ENCODE measurements around the gene ELAVL4. TPM values are rescaled to one million over a fixed set of nuclear protein-coding genes. Genes with fewer than 3 reads are reported as not detected.

Gene ELAVL4
- total RNA-seq, 1 donor from 2014 or later: not detected

DNA sequence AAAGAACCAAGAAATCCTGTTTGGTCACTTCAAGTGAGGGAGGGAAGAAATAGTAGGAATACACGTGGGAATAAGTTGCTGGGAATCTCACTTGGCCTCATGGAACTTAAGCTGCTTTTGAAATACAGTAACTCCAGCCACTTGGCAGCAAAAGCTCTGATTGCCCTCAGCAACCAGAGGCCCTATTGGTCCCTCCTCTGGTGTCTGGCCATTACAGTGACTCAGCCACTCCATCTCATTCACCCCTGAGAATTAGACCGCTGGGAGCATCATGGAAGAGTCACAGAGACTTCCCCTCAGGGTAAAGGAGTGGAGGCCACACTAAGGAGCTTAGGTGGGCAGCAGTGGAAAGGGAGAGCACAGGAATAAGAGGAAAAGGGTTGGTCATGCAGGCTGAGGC, 99.6 kb downstream of the ELAVL4 start:
- Mint-ChIP-seq H3K4me3 (no peak overlapping the region), H3K4me1 (ENCODE audit: low read depth) (no peaks in the 10 kb centered on the region), H3K27ac (no peak overlapping the region), H3K9me3 (no peaks in the 10 kb centered on the region), H3K36me3 (ENCODE audit: low read depth) (no peaks in the 10 kb centered on the region), H3K27me3 (ENCODE audit: insufficient read depth) (no peaks in the 10 kb centered on the region)
- intact Hi-C loops (cut with micrococcal nuclease): no loop called here
- no peak for DNase-seq (ENCODE audit: low spot score)

DNA sequence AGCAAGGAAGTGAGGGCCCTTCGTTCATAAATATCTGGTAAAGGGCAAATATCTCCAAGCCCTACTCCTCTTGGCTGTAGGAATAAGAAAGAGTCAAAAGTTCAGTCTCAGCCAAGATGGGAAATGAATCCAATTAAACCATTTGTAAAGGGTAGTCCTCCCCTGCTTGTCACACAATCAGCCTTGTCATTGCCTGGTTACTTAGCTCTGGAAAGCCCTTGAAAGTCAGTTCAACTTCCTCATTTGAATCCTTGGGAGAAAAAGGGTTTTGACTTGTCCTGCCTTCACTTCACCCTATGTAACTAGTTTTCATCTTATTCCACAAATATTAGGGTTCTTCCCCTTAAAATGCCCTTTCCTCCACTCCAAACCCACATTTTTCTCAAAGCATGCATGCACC, 100.0 kb downstream of the ELAVL4 start:
- Mint-ChIP-seq H3K27ac (no peak overlapping the region), H3K4me1 (ENCODE audit: low read depth) (no peaks in the 10 kb centered on the region), H3K36me3 (ENCODE audit: low read depth) (no peaks in the 10 kb centered on the region), H3K27me3 (ENCODE audit: insufficient read depth) (no peaks in the 10 kb centered on the region), H3K9me3 (no peaks in the 10 kb centered on the region), H3K4me3 (no peak overlapping the region)
- DNase-seq (ENCODE audit: low spot score): no peak
- intact Hi-C loops (cut with micrococcal nuclease): no loop called here

DNA sequence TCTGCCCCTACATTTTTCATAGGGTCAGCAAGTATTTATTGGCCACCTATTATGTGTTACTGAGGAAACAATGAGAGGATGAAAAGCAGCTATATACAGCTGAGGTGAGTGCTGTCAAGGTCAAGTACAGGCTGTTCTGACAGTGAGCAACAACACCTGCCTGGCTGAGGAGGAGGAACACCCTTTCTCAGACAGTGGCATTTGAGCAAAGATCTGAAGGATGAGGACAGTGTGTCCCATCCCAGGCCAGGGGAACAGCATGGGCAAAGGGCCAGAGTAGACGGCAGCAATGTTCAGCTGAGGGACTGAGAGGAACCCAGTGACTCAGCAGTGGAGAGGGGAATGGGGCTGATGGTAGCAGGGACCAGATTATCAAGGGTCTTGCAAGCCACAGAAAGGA, 101.0 kb downstream of the ELAVL4 start:
- H3K27me3 Mint-ChIP-seq (ENCODE audit: insufficient read depth): no peaks in the 10 kb centered on the region
- no peak overlapping the region for H3K4me3 Mint-ChIP-seq
- intact Hi-C loops (cut with micrococcal nuclease): no loop called here

DNA sequence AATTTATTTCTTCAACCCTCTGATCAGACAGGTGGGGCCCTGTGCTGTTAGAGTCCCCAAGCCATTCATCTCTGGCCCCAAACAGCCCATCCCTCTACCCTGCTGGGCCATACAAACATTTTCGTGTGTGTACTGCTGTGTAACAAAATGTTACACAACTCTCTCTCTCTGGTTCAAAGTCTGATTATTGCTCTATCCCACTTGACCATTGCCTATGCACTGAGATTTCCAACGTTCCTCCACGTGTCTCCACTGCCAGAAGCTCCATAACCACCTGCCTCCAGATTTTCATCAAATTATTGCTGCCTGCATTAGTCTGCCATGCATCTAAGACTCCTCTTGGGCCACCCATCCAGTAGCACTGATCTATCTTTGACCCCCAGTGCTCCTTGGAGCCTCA, 104.8 kb downstream of the ELAVL4 start:
- no peak for DNase-seq (ENCODE audit: low spot score)
- no peaks in the 10 kb centered on the region for H3K36me3 Mint-ChIP-seq (ENCODE audit: low read depth)
- H3K27me3 Mint-ChIP-seq (ENCODE audit: insufficient read depth): no peaks in the 10 kb centered on the region
- no peak overlapping the region for H3K27ac Mint-ChIP-seq
- no peak overlapping the region for H3K4me3 Mint-ChIP-seq
- H3K4me1 Mint-ChIP-seq (ENCODE audit: low read depth): no peaks in the 10 kb centered on the region
- no peaks in the 10 kb centered on the region for H3K9me3 Mint-ChIP-seq
- intact Hi-C loops (cut with micrococcal nuclease): no loop called here

More for the DNA sequence above, 101.0 kb downstream of the ELAVL4 start:
- H3K36me3 Mint-ChIP-seq (ENCODE audit: low read depth): no peaks in the 10 kb centered on the region
- no peaks in the 10 kb centered on the region for H3K4me1 Mint-ChIP-seq (ENCODE audit: low read depth)
- DNase-seq (ENCODE audit: low spot score): no peak
- no peak overlapping the region for H3K27ac Mint-ChIP-seq
- no peaks in the 10 kb centered on the region for H3K9me3 Mint-ChIP-seq

DNA sequence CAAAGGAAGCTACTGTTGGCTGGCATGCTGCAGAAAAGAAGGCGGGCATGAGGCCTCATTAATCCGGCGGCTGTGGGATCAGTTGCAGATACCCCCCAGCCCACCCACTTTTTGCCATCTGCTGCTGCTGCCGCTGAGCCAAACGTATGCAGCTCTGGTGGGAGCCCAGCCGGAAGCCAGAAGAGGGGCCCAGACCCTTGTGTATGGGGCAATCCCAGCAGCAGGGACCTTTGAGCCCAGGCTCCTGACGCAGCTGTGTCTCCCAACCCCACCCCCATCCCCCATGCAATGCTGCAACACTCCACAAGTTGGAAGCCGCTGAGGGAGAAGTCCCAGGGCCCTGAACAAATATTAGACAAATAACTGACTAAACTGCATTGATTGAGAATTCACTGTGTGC, 106.0 kb downstream of the ELAVL4 start:
- DNase-seq (ENCODE audit: low spot score): no peak
- no peaks in the 10 kb centered on the region for H3K4me1 Mint-ChIP-seq (ENCODE audit: low read depth)
- no peaks in the 10 kb centered on the region for H3K27me3 Mint-ChIP-seq (ENCODE audit: insufficient read depth)
- H3K36me3 Mint-ChIP-seq (ENCODE audit: low read depth): no peaks in the 10 kb centered on the region
- intact Hi-C loops (cut with micrococcal nuclease): no loop called here
- H3K4me3 Mint-ChIP-seq: no peak overlapping the region
- H3K27ac Mint-ChIP-seq: no peak overlapping the region
- H3K9me3 Mint-ChIP-seq: no peaks in the 10 kb centered on the region

DNA sequence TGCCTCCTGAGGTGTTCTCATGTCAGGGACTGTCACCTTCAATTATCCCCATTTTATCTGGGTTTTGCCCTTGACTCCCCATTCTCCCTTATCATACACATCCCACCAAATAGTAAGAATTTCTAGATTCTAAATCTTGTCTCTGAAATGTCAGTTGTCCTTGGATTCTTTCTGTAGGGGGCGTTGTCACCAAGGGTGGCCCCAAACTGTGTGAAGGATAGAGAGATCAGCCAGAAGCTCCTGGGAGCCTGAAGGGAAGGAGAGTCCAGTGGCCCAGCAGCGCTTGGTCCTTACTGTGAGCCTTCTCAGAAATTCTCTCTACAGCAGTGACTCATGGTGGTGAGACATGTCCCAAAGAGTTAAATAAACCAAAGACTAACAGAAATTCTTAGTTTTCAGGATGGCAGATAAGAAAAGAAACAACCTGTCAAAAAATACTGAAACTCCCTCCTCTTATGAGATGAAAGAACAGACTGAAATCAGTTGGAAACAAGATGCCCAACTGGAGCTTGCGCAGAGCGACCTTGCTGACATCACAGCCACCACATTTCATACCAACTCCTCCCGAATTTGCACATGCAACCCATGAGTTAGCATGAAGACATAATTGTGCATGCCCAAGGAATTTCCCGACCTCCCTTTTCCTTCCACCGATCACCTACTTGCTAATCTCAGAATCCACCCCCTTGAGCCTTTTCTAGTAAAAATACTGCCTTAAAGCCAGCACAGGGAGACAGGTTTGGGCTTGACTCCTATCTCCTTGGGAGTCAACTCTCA, 109.8 kb downstream of the ELAVL4 start:
- Mint-ChIP-seq H3K27me3 (ENCODE audit: insufficient read depth) (no peaks in the 10 kb centered on the region), H3K27ac (no peak overlapping the region), H3K4me1 (ENCODE audit: low read depth) (no peaks in the 10 kb centered on the region), H3K9me3 (no peaks in the 10 kb centered on the region), H3K4me3 (no peak overlapping the region), H3K36me3 (ENCODE audit: low read depth) (no peaks in the 10 kb centered on the region)
- DNase-seq (ENCODE audit: low spot score): no peak
- intact Hi-C loops (cut with micrococcal nuclease): no loop called here

DNA sequence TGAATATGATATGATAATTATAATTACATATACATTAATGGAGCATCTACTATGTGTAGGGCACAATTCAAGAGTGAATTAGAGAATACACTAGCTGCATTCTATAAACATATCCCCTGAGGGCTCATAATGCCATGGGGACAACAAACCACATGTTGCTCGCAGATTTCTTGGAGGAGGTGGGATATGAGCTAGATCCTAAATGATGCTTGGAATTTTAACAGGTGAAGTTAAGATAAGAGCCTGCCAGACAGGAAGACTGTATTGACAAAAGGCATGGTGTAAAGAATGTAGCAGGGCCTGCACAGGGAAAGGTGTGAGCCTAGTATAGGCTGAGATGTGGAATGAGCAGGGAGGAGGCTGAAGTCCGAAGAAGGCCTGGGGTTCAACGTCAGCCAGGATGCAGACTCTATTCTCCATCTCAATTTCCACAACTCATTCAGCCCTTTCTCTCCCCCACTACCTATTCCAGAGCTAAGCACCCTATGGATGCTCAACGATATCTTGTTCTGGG, 120.2 kb downstream of the ELAVL4 start:
- H3K4me1 Mint-ChIP-seq (ENCODE audit: low read depth): no peaks in the 10 kb centered on the region
- H3K36me3 Mint-ChIP-seq (ENCODE audit: low read depth): no peaks in the 10 kb centered on the region
- H3K9me3 Mint-ChIP-seq: peaks cover 16% of the 10 kb centered on the region
- intact Hi-C loops (cut with micrococcal nuclease): no loop called here
- DNase-seq (ENCODE audit: low spot score): no peak
- H3K27ac Mint-ChIP-seq: no peak overlapping the region
- H3K27me3 Mint-ChIP-seq (ENCODE audit: insufficient read depth): no peaks in the 10 kb centered on the region
- H3K4me3 Mint-ChIP-seq: no peak overlapping the region

DNA sequence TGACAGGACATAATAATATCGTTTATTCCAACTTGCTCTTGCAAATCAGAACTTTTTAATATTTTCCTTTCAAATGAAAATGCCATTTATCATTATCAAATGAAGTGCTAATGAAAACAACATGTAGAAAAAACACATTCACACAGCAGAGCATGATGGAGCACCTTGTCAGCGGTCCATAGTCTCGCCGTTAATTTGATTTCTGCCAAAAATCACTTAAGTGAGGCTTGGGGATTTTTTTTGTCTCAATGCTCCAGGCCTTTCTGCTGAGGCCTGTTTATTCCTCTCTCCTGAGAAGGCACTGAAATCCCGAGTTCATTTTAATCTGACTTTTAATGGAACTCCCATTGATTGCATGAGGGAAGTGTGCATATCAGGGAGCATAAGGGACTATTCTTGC, 122.5 kb downstream of the ELAVL4 start:
- H3K27ac Mint-ChIP-seq: no peak overlapping the region
- DNase-seq (ENCODE audit: low spot score): no peak
- intact Hi-C loops (cut with micrococcal nuclease): no loop called here
- no peaks in the 10 kb centered on the region for H3K36me3 Mint-ChIP-seq (ENCODE audit: low read depth)
- H3K4me3 Mint-ChIP-seq: no peak overlapping the region
- H3K4me1 Mint-ChIP-seq (ENCODE audit: low read depth): no peaks in the 10 kb centered on the region
- H3K27me3 Mint-ChIP-seq (ENCODE audit: insufficient read depth): no peaks in the 10 kb centered on the region
- peaks cover 5% of the 10 kb centered on the region for H3K9me3 Mint-ChIP-seq

DNA sequence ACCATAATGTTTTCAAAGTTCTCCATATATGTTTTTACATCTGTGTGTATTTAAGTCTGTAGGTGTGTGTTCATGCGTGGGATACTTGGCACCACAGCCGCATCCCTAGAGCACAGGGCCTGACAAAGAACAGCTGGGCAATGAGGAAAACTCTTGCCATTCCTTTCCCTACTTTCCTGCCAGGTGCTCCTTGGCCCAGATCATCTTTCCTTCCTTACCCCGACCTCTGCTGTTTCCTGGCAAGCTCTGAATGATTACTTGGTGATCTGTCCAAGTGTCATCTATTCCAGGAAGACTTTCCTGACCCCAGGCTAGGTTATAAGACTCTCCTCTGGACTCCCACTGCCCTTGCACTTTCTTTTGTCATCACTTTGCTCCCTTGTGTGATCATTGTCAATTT, 123.6 kb downstream of the ELAVL4 start:
- no peaks in the 10 kb centered on the region for H3K36me3 Mint-ChIP-seq (ENCODE audit: low read depth)
- intact Hi-C loops (cut with micrococcal nuclease): no loop called here
- H3K4me1 Mint-ChIP-seq (ENCODE audit: low read depth): no peaks in the 10 kb centered on the region
- no peak overlapping the region for H3K4me3 Mint-ChIP-seq
- no peaks in the 10 kb centered on the region for H3K9me3 Mint-ChIP-seq
- no peaks in the 10 kb centered on the region for H3K27me3 Mint-ChIP-seq (ENCODE audit: insufficient read depth)
- no peak overlapping the region for H3K27ac Mint-ChIP-seq
- DNase-seq (ENCODE audit: low spot score): no peak

DNA sequence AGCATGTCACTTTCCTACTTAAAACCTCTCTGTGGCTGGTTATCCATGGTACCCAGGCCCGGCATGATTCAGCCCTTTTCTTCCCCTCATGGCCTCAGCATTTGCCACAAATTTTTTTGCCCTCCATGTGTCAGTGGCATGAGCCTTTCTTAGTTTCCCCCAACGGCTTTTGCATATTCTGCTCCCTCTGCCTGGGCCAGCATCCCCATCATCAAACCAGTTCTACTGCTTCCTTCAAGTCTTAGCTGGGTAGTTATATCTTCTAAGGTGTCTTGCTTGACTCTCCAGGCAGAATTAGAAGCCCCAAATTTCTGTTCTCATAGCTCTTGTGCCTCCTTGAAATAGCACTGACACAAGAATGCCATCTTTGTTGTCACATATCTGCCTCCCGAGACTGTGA, 127.9 kb downstream of the ELAVL4 start:
- Mint-ChIP-seq H3K36me3 (ENCODE audit: low read depth) (no peaks in the 10 kb centered on the region), H3K4me1 (ENCODE audit: low read depth) (no peaks in the 10 kb centered on the region), H3K9me3 (no peaks in the 10 kb centered on the region), H3K27ac (no peak overlapping the region), H3K4me3 (no peak overlapping the region), H3K27me3 (ENCODE audit: insufficient read depth) (no peaks in the 10 kb centered on the region)
- intact Hi-C loops (cut with micrococcal nuclease): no loop called here
- no peak for DNase-seq (ENCODE audit: low spot score)

DNA sequence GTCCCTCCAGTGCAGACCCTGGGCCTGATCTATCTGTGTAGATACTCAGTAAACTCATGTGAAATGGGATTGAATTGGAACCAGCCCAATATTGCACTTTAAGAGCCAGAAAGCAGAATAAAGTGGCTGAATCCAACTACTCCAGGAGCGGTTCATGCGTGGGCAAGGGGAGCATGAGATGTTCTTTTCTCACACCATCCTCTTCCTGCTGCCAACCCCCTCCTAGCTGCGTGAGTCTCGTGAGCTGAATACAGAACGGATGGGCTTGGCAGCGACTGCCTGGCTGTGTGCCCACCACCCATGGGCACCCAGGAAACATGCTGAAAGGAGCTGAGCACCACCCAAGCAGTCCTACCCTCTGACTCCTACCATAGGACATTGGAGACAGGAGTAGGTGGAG, 128.3 kb downstream of the ELAVL4 start:
- no peaks in the 10 kb centered on the region for H3K27me3 Mint-ChIP-seq (ENCODE audit: insufficient read depth)
- no peaks in the 10 kb centered on the region for H3K9me3 Mint-ChIP-seq
- no peaks in the 10 kb centered on the region for H3K4me1 Mint-ChIP-seq (ENCODE audit: low read depth)
- H3K36me3 Mint-ChIP-seq (ENCODE audit: low read depth): no peaks in the 10 kb centered on the region
- DNase-seq (ENCODE audit: low spot score): no peak
- intact Hi-C loops (cut with micrococcal nuclease): no loop called here
- no peak overlapping the region for H3K4me3 Mint-ChIP-seq
- H3K27ac Mint-ChIP-seq: no peak overlapping the region

DNA sequence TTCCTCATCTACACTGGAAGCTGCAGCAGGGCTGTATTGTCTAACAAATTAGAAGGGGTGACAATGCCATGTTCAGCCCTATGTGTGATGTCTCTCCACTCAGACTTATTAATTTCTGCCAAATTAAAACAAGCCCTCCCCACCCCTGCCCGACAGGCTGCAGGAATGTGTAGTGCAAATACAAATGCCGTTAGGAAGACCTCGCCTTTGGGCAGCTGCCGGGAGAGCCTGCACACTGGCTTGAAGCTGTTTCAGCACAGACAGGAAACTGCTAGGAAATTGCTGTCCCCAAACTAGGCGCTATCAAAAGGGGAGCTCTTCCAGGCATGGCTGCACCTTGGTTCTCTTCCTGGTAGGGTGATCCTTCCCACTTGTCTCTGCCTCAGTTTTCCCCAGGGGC, 135.2 kb downstream of the ELAVL4 start:
- Mint-ChIP-seq H3K36me3 (ENCODE audit: low read depth) (no peaks in the 10 kb centered on the region), H3K27me3 (ENCODE audit: insufficient read depth) (no peaks in the 10 kb centered on the region), H3K4me3 (no peak overlapping the region), H3K27ac (no peak overlapping the region), H3K9me3 (no peaks in the 10 kb centered on the region), H3K4me1 (ENCODE audit: low read depth) (no peaks in the 10 kb centered on the region)
- no peak for DNase-seq (ENCODE audit: low spot score)
- intact Hi-C loops (cut with micrococcal nuclease): no loop called here

DNA sequence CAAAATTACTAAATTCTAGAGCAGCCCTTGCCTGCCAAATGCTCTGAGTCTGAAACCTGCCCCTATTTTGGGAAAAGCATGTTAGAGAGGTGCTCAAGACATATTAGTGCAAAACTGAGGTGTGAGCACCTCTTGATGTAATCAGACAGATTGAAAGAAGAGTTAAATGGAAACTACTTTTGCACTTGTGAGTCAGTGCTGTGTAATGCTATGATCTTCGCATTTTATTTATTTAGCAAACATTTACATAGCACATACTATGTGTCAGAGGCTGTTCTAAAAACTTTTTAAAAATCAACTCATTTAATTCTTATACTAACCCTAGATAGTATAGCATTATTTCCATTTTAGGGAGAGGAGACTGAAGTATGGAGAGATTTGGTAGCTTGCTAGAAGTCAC, 138.1 kb downstream of the ELAVL4 start:
- intact Hi-C loops (cut with micrococcal nuclease): no loop called here
- Mint-ChIP-seq H3K4me1 (ENCODE audit: low read depth) (no peaks in the 10 kb centered on the region), H3K27me3 (ENCODE audit: insufficient read depth) (no peaks in the 10 kb centered on the region), H3K36me3 (ENCODE audit: low read depth) (no peaks in the 10 kb centered on the region), H3K4me3 (no peak overlapping the region), H3K9me3 (no peaks in the 10 kb centered on the region), H3K27ac (no peak overlapping the region)
- no peak for DNase-seq (ENCODE audit: low spot score)

DNA sequence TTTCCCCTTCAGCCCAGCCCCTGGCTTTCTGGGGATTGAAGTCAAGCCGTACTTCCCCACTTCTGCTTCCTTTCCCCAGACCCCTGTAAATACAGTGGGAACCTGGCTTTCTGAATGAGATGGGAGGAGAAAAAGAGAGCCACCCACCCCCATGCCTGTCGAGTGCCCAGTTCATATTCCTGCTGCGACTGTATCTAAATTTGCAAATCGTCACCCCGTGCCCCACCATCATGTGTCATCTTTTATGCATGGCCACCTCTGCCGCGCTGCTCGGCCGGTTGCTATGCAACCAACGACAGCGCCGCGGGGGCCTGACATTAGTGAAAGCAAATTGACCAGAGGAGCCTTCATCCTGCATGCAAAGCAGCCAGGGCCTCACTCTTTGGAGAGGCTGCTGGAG, 143.0 kb downstream of the ELAVL4 start:
- Mint-ChIP-seq H3K4me1 (ENCODE audit: low read depth) (no peaks in the 10 kb centered on the region), H3K9me3 (no peaks in the 10 kb centered on the region), H3K4me3 (no peak overlapping the region), H3K27ac (no peak overlapping the region), H3K36me3 (ENCODE audit: low read depth) (no peaks in the 10 kb centered on the region), H3K27me3 (ENCODE audit: insufficient read depth) (peaks cover 2% of the 10 kb centered on the region)
- no peak for DNase-seq (ENCODE audit: low spot score)
- intact Hi-C loops (cut with micrococcal nuclease): no loop called here

Measured in activated T-helper 1 cell treated with anti-CD3 and anti-CD28 coated beads, Interleukin-12 subunit alpha, Interleukin-12 subunit beta, Interleukin-2, Interleukin-4 antibody, amounts not matched to agents 30 ng/mL and 10 ng/mL and 1 ng/mL, durations not matched to agents 14 hours and 24 hours and 36 hours (primary cell).